ENCODE data around the gene MTHFD1.

- peak; percentile 30 to 66 for TF ChIP-seq POLR2A (IDR thresholded peaks at IDR 0.05)
- no peak for TF ChIP-seq CTCF (IDR thresholded peaks at IDR 0.05)
Observed at GRCh38 chr14:64504310-64504896, 116.2 kb downstream of the MTHFD1 start, which contains the start of gene ZBTB1.

Data from heart left ventricle (tissue), 13 donors.